Naive thymus-derived CD4-positive, alpha-beta T cell (primary cell): ENCODE data around the gene RFXANK. TPM values are rescaled to one million over a fixed set of nuclear protein-coding genes. Genes with fewer than 3 reads are reported as not detected.

Source experiments
- ATAC-seq: fragments of 150-1000 bp; cut with Tn5 transposase; 2 replicates; pipeline ENCODE4 v1.10.0; 2021; ENCODE audit warnings: mild to moderate bottlenecking, moderate library complexity
- CTCF ChIA-PET: fragments of 350-600 bp; sonication (Branson Sonifier 250); formaldehyde crosslinking; loops from one replicate; lab custom pipeline; 2021; ENCODE audit warnings: antibody characterized with exemption; lab: Charles Lee
- POLR2A ChIA-PET: fragments of 350-600 bp; sonication (Branson Sonifier 250); formaldehyde crosslinking; loops from one replicate; lab custom pipeline; 2021; ENCODE audit warnings: antibody characterized with exemption, inconsistent platforms; lab: Charles Lee
- DNase-seq, 9 donors: peaks; one replicate each; pipeline versions ENCODE4 v3.0.0 to v3.0.0-alpha.2; 2020 to 2022; ENCODE audit warnings: mixed read lengths in 1 of 9
- H3K27ac ChIP-seq: one replicate; pipeline ENCODE4 v1.7.0; 2013; ENCODE audit warnings: mild to moderate bottlenecking, low read depth, low read length, moderate library complexity
- H3K27me3 ChIP-seq, 2 donors: one replicate each; pipeline ENCODE4 v1.7.0; 2013; ENCODE audit warnings: low read length in 2 of 2, mild to moderate bottlenecking in 2 of 2, moderate library complexity in 2 of 2; ENCODE audit not compliant: control insufficient read depth in 2 of 2, insufficient read depth in 2 of 2
- H3K36me3 ChIP-seq, 3 experiments: 1 replicate in 2 of 3; 2 replicates in 1 of 3; pipeline ENCODE4 v1.7.0; 2013; ENCODE audit warnings: low read length in 3 of 3, mild to moderate bottlenecking in 3 of 3, moderate library complexity in 1 of 3; ENCODE audit not compliant: insufficient read depth in 3 of 3, control insufficient read depth in 2 of 3
- H3K4me1 ChIP-seq, 2 donors: one replicate each; pipeline ENCODE4 v1.7.0; 2013; ENCODE audit warnings: low read length in 2 of 2, mild to moderate bottlenecking in 2 of 2, moderate library complexity in 1 of 2; ENCODE audit not compliant: control insufficient read depth in 2 of 2, insufficient read depth in 2 of 2
- H3K4me3 ChIP-seq: 2 replicates; pipeline ENCODE4 v1.7.0; 2013; ENCODE audit warnings: mild to moderate bottlenecking, low read length
- H3K9me3 ChIP-seq, 3 experiments: 1 replicate in 2 of 3; 2 replicates in 1 of 3; pipeline ENCODE4 v1.7.0; 2013; ENCODE audit warnings: low read length in 3 of 3; ENCODE audit not compliant: control insufficient read depth in 2 of 3
- H3K27ac Mint-ChIP-seq, 9 donors: one replicate each; pipeline ENCODE4 v1.8.0; 2020 to 2022; ENCODE audit warnings: mixed read lengths in 9 of 9, mild to moderate bottlenecking in 8 of 9, moderate library complexity in 5 of 9, inconsistent platforms in 2 of 9
- H3K27me3 Mint-ChIP-seq, 5 donors: one replicate each; pipeline ENCODE4 v1.8.0; 2021 to 2022; ENCODE audit warnings: mixed read lengths in 5 of 5, mild to moderate bottlenecking in 1 of 5
- H3K36me3 Mint-ChIP-seq, 5 donors: one replicate each; pipeline ENCODE4 v1.8.0; 2020 to 2022; ENCODE audit warnings: mixed read lengths in 5 of 5, mild to moderate bottlenecking in 3 of 5, inconsistent platforms in 1 of 5
- H3K4me1 Mint-ChIP-seq, 7 donors: one replicate each; pipeline ENCODE4 v1.8.0; 2020 to 2022; ENCODE audit warnings: mixed read lengths in 7 of 7, mild to moderate bottlenecking in 3 of 7, inconsistent platforms in 1 of 7
- H3K4me3 Mint-ChIP-seq, 10 donors: one replicate each; pipeline ENCODE4 v1.8.0; 2020 to 2022; ENCODE audit warnings: mild to moderate bottlenecking in 10 of 10, mixed read lengths in 10 of 10, moderate library complexity in 6 of 10, inconsistent platforms in 2 of 10
- H3K9me3 Mint-ChIP-seq, 11 donors: one replicate each; pipeline ENCODE4 v1.8.0; 2020 to 2022; ENCODE audit warnings: mixed read lengths in 11 of 11, mild to moderate bottlenecking in 4 of 11, inconsistent platforms in 1 of 11, moderate library complexity in 1 of 11
- intact Hi-C, 2 donors: fragments of 100-400 bp; cut with micrococcal nuclease; formaldehyde crosslinking; loops; one replicate each; pipeline ENCODE4 v1.15.1; 2023
- polyA plus RNA-seq, 2 donors: library from polyadenylated mRNA; unstranded; fragments of 300-500 nt; fragmentation: Illumina TruSeq; gene quantifications; one replicate each; pipeline ENCODE4 v1.2.3, GENCODE V29; 2021
- total RNA-seq, 6 experiments: library from RNA in 5 of 6; stranded (reverse) in 5 of 6; gene quantifications; 1 replicate in 5 of 6; 2 replicates in 1 of 6; pipeline ENCODE4 v1.2.3 and lab custom pipeline; 2021 to 2026

The RFXANK gene, protein sequence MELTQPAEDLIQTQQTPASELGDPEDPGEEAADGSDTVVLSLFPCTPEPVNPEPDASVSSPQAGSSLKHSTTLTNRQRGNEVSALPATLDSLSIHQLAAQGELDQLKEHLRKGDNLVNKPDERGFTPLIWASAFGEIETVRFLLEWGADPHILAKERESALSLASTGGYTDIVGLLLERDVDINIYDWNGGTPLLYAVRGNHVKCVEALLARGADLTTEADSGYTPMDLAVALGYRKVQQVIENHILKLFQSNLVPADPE
- 100 to 1,000 TPM in 1 of 5 experiments, 10 to 100 TPM in 4; 60.8 to 114 (median 74.9) TPM for total RNA-seq
- polyA plus RNA-seq: 10 to 100 TPM; 81.6 to 90.1 TPM
- total RNA-seq (lab: John Stamatoyannopoulos, UW): 28.3 reads per million, percentile 58 among the genes with 10 or more reads in this experiment

DNA sequence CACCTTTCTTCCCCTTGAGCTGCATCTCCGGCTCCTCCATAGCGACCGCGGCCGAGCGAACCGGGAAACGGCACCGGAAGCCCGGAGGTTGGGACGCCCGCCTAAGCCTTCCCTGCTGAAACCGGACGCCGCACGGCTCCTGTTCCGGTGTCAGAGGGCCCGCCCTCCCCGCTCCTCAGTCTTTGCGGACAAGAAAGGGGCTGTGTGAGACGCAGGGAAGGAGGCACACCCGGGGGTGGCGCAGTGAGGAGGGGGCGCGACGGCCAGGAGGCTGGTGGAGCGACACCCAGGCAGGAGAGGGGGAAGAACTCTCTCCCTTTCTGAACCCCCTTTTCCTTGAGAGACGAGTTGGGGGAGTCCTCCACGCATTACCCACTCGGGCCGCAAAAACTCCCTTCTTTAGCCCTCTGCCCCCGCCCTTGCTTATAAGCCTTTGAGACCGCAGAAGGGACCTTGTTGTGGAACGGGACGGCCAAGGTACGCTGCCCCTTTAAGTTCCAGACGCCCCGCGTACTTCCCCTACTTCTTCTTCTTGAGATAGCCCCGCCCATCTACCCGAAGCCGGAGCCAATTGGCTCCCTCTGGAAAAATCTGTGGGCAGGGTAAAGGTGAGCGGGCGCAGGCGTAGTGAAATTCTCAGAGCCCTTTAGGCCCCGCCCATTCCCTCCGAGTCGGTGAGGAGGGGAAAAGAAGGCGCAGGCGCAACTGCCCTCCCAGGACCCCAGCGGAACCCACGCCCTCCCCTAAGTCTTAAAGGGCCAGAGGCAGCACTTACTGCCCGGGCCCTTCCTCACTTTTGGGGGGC is at the start of gene RFXANK, which contains the start of gene BORCS8:
TSS of gene RFXANK (plus strand) at position 181 of the 805 bp plus-strand sequence. CDS start 1,689 bp downstream, outside the sequence.
TSS of gene BORCS8 (minus strand) at position 75 of the 805 bp plus-strand sequence. CDS start at position 40, 35 bp downstream.
- Mint-ChIP-seq H3K9me3 (peaks cover 0 to 1% (median 0%) of the 10 kb centered on the region in 11 donors), H3K27ac (peak within 1 kb of the TSS; percentile 99 to 100 (median 99)), H3K4me1 (peaks cover 23 to 68% (median 45%) of the 10 kb centered on the region in 7 donors), H3K4me3 (peak within 1 kb of the TSS; percentile 94 to 100 (median 98)), H3K27me3 (no peaks in the 10 kb centered on the region), H3K36me3 (peaks cover 0 to 14% (median 0%) of the 10 kb centered on the region in 5 donors)
- Histone ChIP-seq H3K9me3 (no peaks in the 10 kb centered on the region), H3K27ac (peak within 1 kb of the TSS; percentile 100), H3K4me3 (peak within 1 kb of the TSS; percentile 100), H3K27me3 (no peaks in the 10 kb centered on the region), H3K4me1 (peaks cover 13 to 22% of the 10 kb centered on the region in 2 donors), H3K36me3 (peaks cover 0 to 23% (median 0%) of the 10 kb centered on the region in 3 experiments)
- ChIA-PET POLR2A (interaction anchor here (0.6 to 6.5 kb wide), 9 partner anchors 9 to 1389 kb away, joined by 3 to 58 read pairs (median 3); partner anchors contain the start of genes COPE, DDX49, GATAD2A and NR2C2AP), CTCF (interaction anchor here (1.4 to 2.6 kb wide), 2 partner anchors 16 to 33 kb away, joined by 4 to 7 read pairs; no protein-coding TSS in a partner anchor)
- intact Hi-C loops: loop anchor here (1.0 to 10.0 kb wide), 21 partner anchors 11 to 1635 kb away; partner anchors contain the start of genes ARMC6 (in 2 of the 2), ATP13A1 (in 2 of the 2), COPE (in 2 of the 2) and DDX49 (in 2 of the 2)
- ATAC-seq (peak; percentile 95), DNase-seq (peak; percentile 89 to 99 (median 99))

GRCh38 chr19:19142347-19142746 is 49.7 kb upstream of the RFXANK start:
- Mint-ChIP-seq H3K27ac (no peak overlapping the region), H3K4me1 (peaks cover 13 to 24% (median 17%) of the 10 kb centered on the region in 7 donors), H3K27me3 (no peaks in the 10 kb centered on the region), H3K9me3 (peaks cover 0 to 2% (median 0%) of the 10 kb centered on the region in 11 donors), H3K4me3 (no peak overlapping the region), H3K36me3 (peaks cover 0 to 1% (median 0%) of the 10 kb centered on the region in 5 donors)
- Histone ChIP-seq H3K27me3 (no peaks in the 10 kb centered on the region), H3K36me3 (peaks cover 0 to 10% (median 0%) of the 10 kb centered on the region in 3 experiments), H3K9me3 (no peaks in the 10 kb centered on the region), H3K27ac (no peak overlapping the region), H3K4me3 (no peak overlapping the region), H3K4me1 (peaks cover 8 to 9% of the 10 kb centered on the region in 2 donors)
- ATAC-seq: no peak
- ChIA-PET CTCF (interaction anchor here (1.1 kb wide), 1 partner anchor 90 kb away, joined by 6 read pairs; no protein-coding TSS in a partner anchor), POLR2A (interaction anchor here (0.6 to 1.4 kb wide), 2 partner anchors 46 to 223 kb away, joined by 3 read pairs; no protein-coding TSS in a partner anchor)
- DNase-seq: no peak
- intact Hi-C loops: no loop called here

DNA sequence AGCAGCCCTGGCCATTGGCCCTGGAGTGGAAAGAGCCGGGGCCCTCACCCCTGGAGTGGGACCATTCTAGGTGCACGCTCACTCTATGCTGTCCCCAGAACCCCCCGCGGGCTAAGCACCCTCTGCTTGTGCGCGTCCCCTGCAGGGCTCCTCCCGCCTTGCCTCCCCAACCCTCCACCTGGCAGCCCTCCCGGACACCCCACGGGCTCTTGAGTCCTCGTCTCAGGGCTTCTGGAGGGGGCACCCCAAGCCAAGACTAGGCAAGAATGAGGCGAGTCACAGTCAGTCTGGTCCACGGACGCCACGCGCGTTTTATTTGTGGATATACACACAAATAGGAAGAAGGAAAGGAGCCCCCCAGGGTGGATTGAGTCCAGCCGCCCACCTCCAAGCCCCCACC is 46.8 kb upstream of the RFXANK start:
- Mint-ChIP-seq H3K27me3 (no peaks in the 10 kb centered on the region), H3K36me3 (peaks cover 0 to 12% (median 0%) of the 10 kb centered on the region in 5 donors), H3K9me3 (no peaks in the 10 kb centered on the region), H3K27ac (peak overlapping the region in 1 of 9 donors; percentile 33), H3K4me3 (no peak overlapping the region), H3K4me1 (no peaks in the 10 kb centered on the region)
- H3K27me3 ChIP-seq: no peaks in the 10 kb centered on the region
- H3K4me1 ChIP-seq: no peaks in the 10 kb centered on the region
- intact Hi-C loops: loop anchor here in 1 of 2 donors (5.0 kb wide), 1 partner anchor 262 kb away; the partner anchor contains the start of gene GATAD2A
- ChIA-PET POLR2A (no interaction called here), CTCF (interaction anchor here (1.0 to 1.5 kb wide), 5 partner anchors 10 to 345 kb away, joined by 3 to 7 read pairs (median 3); no protein-coding TSS in a partner anchor)
- H3K4me3 ChIP-seq: no peak overlapping the region
- no peaks in the 10 kb centered on the region for H3K9me3 ChIP-seq
- peaks cover 0 to 28% (median 0%) of the 10 kb centered on the region in 3 experiments for H3K36me3 ChIP-seq
- H3K27ac ChIP-seq: no peak overlapping the region
- no peak for ATAC-seq
- no peak for DNase-seq

DNA sequence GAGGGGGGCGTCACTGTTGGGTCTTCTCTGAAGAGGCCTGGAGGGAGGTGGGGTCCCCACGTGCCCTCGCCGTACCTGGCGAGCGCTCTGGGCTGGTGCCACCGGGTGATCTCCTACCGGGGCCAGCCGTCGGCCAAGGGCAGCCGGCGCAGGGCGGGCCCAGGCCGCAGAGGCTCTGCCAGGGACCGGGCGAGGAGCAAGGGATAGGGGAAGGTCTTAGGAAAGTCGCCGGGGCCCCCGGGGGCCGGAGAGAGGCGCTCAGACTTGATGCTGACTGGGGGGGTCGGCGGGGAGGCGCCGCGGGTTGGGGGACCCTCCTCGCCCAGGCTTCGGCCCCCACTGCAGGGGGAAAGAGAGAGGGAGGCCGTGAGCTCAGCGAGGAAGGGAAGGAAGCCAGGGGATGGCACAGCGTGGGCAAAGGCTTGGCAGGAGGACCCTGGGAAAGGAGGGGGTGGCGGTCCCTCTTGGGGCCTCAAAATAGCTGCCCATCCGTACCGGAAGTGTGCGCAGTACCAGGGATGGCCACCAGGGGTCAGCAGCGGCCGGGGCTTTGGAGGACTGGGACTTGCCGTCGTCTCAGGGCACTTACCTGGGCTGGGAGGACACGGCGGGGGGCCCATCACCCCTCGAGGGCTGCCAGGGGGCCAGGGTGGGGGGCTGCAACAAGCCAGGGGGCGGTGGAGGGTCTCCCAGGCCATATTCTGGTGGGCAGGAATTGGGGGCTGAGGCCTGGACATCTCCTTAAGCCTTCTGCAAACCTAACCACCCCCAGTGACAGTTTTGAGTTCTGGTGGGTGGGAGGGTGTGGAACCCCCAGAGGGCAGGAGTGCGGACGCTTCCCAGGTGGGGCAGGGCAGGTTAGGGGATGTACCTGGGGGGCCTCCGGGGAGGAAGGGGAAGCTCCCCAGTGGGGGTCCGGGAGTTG is 46.1 kb upstream of the RFXANK start:
- no peaks in the 10 kb centered on the region for H3K4me1 ChIP-seq
- Mint-ChIP-seq H3K4me3 (no peak overlapping the region), H3K4me1 (no peaks in the 10 kb centered on the region), H3K27ac (no peak overlapping the region), H3K9me3 (no peaks in the 10 kb centered on the region), H3K27me3 (no peaks in the 10 kb centered on the region), H3K36me3 (peaks cover 0 to 12% (median 0%) of the 10 kb centered on the region in 5 donors)
- H3K27ac ChIP-seq: no peak overlapping the region
- CTCF ChIA-PET: interaction anchor here (1.0 to 2.2 kb wide), 6 partner anchors 10 to 345 kb away, joined by 3 to 7 read pairs (median 4); no protein-coding TSS in a partner anchor
- H3K9me3 ChIP-seq: no peaks in the 10 kb centered on the region
- no peak overlapping the region for H3K4me3 ChIP-seq
- peaks cover 0 to 32% (median 0%) of the 10 kb centered on the region in 3 experiments for H3K36me3 ChIP-seq
- H3K27me3 ChIP-seq: no peaks in the 10 kb centered on the region
- POLR2A ChIA-PET: no interaction called here
- ATAC-seq (peak; percentile 96), DNase-seq (peak; percentile 68 to 93 (median 80))
- intact Hi-C loops: loop anchor here (1.0 to 5.0 kb wide), 6 partner anchors 29 to 344 kb away; partner anchors contain the start of genes GATAD2A (in 1 of the 2), MAU2 (in 1 of the 2) and SUGP1 (in 1 of the 2)

DNA sequence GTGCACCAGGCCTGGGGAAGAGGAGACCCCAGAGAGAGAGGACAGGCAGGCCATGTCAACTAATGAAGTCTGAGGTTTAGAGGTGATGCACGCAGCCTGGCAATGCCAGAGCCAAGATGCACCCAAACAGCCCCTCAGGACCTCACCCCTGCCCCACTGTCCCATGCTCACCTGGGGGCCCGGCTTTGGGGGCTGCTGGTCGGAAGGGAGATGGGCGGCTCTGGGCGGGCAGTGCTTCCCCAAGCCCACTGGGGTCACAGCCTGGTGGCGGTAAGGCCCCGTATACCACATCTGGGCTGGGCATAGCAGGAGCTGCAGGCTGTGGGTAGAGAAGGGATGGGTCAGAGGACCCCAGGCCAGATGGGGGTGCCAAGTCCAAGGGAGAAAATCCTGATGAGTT is 45.2 kb upstream of the RFXANK start:
- no peaks in the 10 kb centered on the region for H3K27me3 Mint-ChIP-seq
- Histone ChIP-seq H3K27ac (no peak overlapping the region), H3K4me1 (no peaks in the 10 kb centered on the region), H3K4me3 (no peak overlapping the region), H3K36me3 (peaks cover 0 to 32% (median 0%) of the 10 kb centered on the region in 3 experiments), H3K9me3 (no peaks in the 10 kb centered on the region), H3K27me3 (no peaks in the 10 kb centered on the region)
- ATAC-seq: no peak
- ChIA-PET POLR2A (no interaction called here), CTCF (interaction anchor here (0.5 to 2.2 kb wide), 5 partner anchors 8 to 634 kb away, joined by 3 to 6 read pairs (median 3); partner anchors contain the start of gene GATAD2A)
- intact Hi-C loops: loop anchor here (1.0 to 5.0 kb wide), 6 partner anchors 28 to 343 kb away; partner anchors contain the start of genes GATAD2A (in 1 of the 2), MAU2 (in 1 of the 2) and SUGP1 (in 1 of the 2)
- no peaks in the 10 kb centered on the region for H3K9me3 Mint-ChIP-seq
- no peak for DNase-seq
- H3K4me1 Mint-ChIP-seq: no peaks in the 10 kb centered on the region
- H3K4me3 Mint-ChIP-seq: no peak overlapping the region
- H3K36me3 Mint-ChIP-seq: peaks cover 0 to 12% (median 0%) of the 10 kb centered on the region in 5 donors
- H3K27ac Mint-ChIP-seq: peak overlapping the region in 1 of 9 donors; percentile 65
